ENCODE data around the gene SPNS3. TPM values are rescaled to one million over a fixed set of nuclear protein-coding genes. Genes with fewer than 3 reads are reported as not detected.

Gene SPNS3
- total and polyA plus RNA-seq, 7 donors, result 1.6 TPM; not detected in 6

- 82 to 94% methylated on average over 8 of the region's 8 CpGs for WGBS, 2 donors
- Histone ChIP-seq H3K27ac (peak overlapping the region in 1 of 4 donors; percentile 21), H3K4me3 (no peak overlapping the region), H3K4me1 (peaks cover 0 to 4% (median 0%) of the 10 kb centered on the region in 4 donors), H3K36me3 (no peaks in the 10 kb centered on the region), H3K9me3 (no peaks in the 10 kb centered on the region), H3K27me3 (peaks cover 0 to 55% (median 26%) of the 10 kb centered on the region in 3 donors)
- no peak for DNase-seq
- intact Hi-C loops (cut with DNase I), result no loop called here
- TF ChIP-seq POLR2A (IDR thresholded peaks at IDR 0.05), result no peak
- no peak for TF ChIP-seq CTCF (IDR thresholded peaks at IDR 0.05)
These were observed 73.2 kb downstream of the SPNS3 start for GRCh38 chr17:4506892-4507291.

GRCh38 chr17:4507361-4508111, 73.8 kb downstream of the SPNS3 start:
- Histone ChIP-seq H3K9me3 (no peaks in the 10 kb centered on the region), H3K4me1 (peaks cover 0 to 4% (median 0%) of the 10 kb centered on the region in 4 donors), H3K36me3 (no peaks in the 10 kb centered on the region), H3K27me3 (peaks cover 0 to 49% (median 20%) of the 10 kb centered on the region in 3 donors), H3K27ac (peak overlapping the region in 1 of 4 donors; percentile 21), H3K4me3 (no peak overlapping the region)
- TF ChIP-seq EP300 (IDR thresholded peaks at IDR 0.05) (no peak), POLR2A (IDR thresholded peaks at IDR 0.05) (no peak), POLR2AphosphoS5 (IDR thresholded peaks at IDR 0.05) (no peak), CTCF (IDR thresholded peaks at IDR 0.05) (no peak)
- intact Hi-C loops (cut with DNase I), result no loop called here
- no peak for DNase-seq
- WGBS, 2 donors, result 82 to 86% methylated on average over 8 of the region's 8 CpGs

- Histone ChIP-seq H3K27ac (peak overlapping the region in 1 of 4 donors; percentile 21), H3K9me3 (no peaks in the 10 kb centered on the region), H3K27me3 (peaks cover 0 to 42% (median 13%) of the 10 kb centered on the region in 3 donors), H3K4me1 (peaks cover 0 to 4% (median 0%) of the 10 kb centered on the region in 4 donors), H3K36me3 (no peaks in the 10 kb centered on the region), H3K4me3 (no peak overlapping the region)
- 87 to 93% methylated on average over 3 of the region's 3 CpGs for whole genome bisulfite sequencing, 2 donors
- intact Hi-C loops (cut with DNase I), result no loop called here
- no peak for DNase-seq
- TF ChIP-seq POLR2A (IDR thresholded peaks at IDR 0.05) (no peak), CTCF (IDR thresholded peaks at IDR 0.05) (no peak), EP300 (IDR thresholded peaks at IDR 0.05) (no peak), POLR2AphosphoS5 (IDR thresholded peaks at IDR 0.05) (no peak)
These were observed 74.5 kb downstream of the SPNS3 start for GRCh38 chr17:4508207-4508606.

GRCh38 chr17:4509401-4509800, 75.7 kb downstream of the SPNS3 start:
- H3K27me3 ChIP-seq, result peaks cover 0 to 30% (median 4%) of the 10 kb centered on the region in 3 donors
- intact Hi-C loops (cut with DNase I), result no loop called here
- no peak for TF ChIP-seq POLR2A (IDR thresholded peaks at IDR 0.05)
- TF ChIP-seq POLR2AphosphoS5 (IDR thresholded peaks at IDR 0.05), result no peak
- no peak for TF ChIP-seq CTCF (IDR thresholded peaks at IDR 0.05)
- no peak for TF ChIP-seq EP300 (IDR thresholded peaks at IDR 0.05)
- WGBS, 2 donors, result 44 to 69% methylated on average over 8 of the region's 8 CpGs
- no peaks in the 10 kb centered on the region for H3K9me3 ChIP-seq
- no peaks in the 10 kb centered on the region for H3K36me3 ChIP-seq
- peaks cover 0 to 4% (median 0%) of the 10 kb centered on the region in 4 donors for H3K4me1 ChIP-seq
- peak; percentile 54 for DNase-seq
- no peak overlapping the region for H3K4me3 ChIP-seq
- peak overlapping the region in 3 of 4 donors; percentile 16 to 66 (median 25) for H3K27ac ChIP-seq
